GM12878 (cell line): ENCODE measurements around the gene BRD3.

ENCODE experiments used
- EP300 ChIP-seq, 2 experiments: fragments of 150-350 bp in 1 of 2; IDR thresholded peaks; 2 replicates each; pipeline ENCODE4 v1.6.1; 2011 to 2012; ENCODE audit warnings: low read depth in 2 of 2, low read length in 2 of 2, borderline replicate concordance in 1 of 2, improper control_type of control experiment in 1 of 2, inconsistent platforms in 1 of 2; ENCODE audit not compliant: control insufficient read depth in 1 of 2
- EZH2 ChIP-seq: IDR thresholded peaks from 2 replicates; pipeline ENCODE4 v1.6.1; 2012; ENCODE audit warnings: low read depth, mild to moderate bottlenecking, control low read depth, inconsistent platforms, low read length, borderline replicate concordance; ENCODE audit not compliant: control insufficient read depth
- POLR2A ChIP-seq: IDR thresholded peaks from 2 replicates; pipeline ENCODE4 v1.6.1; 2011; ENCODE audit warnings: low read depth, mild to moderate bottlenecking, low read length
- POU2F2 ChIP-seq: IDR thresholded peaks from 3 replicates; pipeline ENCODE4 v1.6.1; 2011; ENCODE audit warnings: low read depth, mild to moderate bottlenecking, low read length, borderline replicate concordance
- TBL1XR1 ChIP-seq: IDR thresholded peaks from 2 replicates; pipeline ENCODE4 v1.6.1; 2012; ENCODE audit warnings: low read depth, low read length, improper control_type of control experiment
- ZNF384 ChIP-seq: IDR thresholded peaks from 2 replicates; pipeline ENCODE4 v1.6.1; 2012; ENCODE audit warnings: low read depth, mild to moderate bottlenecking, low read length, improper control_type of control experiment, borderline replicate concordance
- TF ChIP-seq, protein P1 (sequence below): IDR thresholded peaks from 2 replicates; pipeline ENCODE4 v1.6.1; 2012; ENCODE audit warnings: low read depth, low read length, improper control_type of control experiment
- TF ChIP-seq, protein P2 (sequence below), 3 experiments: IDR thresholded peaks in 2 of 3; conservative IDR thresholded peaks in 1 of 3; 2 replicates each; pipeline ENCODE4 v1.5.1; 2011; ENCODE audit warnings: low read depth in 3 of 3, low read length in 3 of 3, mild to moderate bottlenecking in 3 of 3, control low read depth in 2 of 3, moderate library complexity in 2 of 3, inconsistent platforms in 1 of 3, mixed read lengths in 1 of 3; ENCODE audit not compliant: control insufficient read depth in 2 of 3, insufficient read depth in 1 of 3; ENCODE audit errors: extremely low read depth in 1 of 3
- TF ChIP-seq, protein P3 (sequence below): fragments of 450-650 bp; IDR thresholded peaks from 2 replicates; pipeline ENCODE4 v1.6.1; 2017; ENCODE audit warnings: mild to moderate bottlenecking

DNA sequence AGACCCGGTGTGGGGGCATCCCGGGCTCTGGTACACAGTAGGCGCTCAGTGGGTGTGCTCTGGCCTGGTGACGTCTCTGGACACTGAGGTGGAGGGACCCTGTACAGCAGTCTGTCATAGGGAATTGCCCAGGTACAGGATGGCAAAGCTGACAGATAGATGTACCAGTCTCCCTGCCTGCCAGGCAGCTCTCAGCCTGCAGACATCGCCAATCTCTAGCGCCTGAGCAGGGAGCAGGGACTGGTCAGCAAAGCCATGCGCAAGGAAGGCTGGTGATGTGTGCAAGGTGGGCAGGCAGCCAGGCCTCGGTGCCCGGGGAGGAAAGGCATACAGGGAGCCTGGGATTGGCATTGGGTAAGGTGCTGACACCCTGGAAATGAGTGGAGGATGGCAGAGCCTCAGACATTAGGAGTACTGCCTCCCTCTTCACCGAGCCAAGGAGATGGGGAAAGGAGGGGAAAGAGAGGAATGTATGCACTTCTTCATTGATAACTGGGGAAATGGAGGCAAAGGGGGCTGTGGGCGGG is 33.9 kb upstream of the BRD3 start:
- no peak for TF ChIP-seq TBL1XR1
- TF ChIP-seq POLR2A, result no peak
- TF ChIP-seq, protein P1, sequence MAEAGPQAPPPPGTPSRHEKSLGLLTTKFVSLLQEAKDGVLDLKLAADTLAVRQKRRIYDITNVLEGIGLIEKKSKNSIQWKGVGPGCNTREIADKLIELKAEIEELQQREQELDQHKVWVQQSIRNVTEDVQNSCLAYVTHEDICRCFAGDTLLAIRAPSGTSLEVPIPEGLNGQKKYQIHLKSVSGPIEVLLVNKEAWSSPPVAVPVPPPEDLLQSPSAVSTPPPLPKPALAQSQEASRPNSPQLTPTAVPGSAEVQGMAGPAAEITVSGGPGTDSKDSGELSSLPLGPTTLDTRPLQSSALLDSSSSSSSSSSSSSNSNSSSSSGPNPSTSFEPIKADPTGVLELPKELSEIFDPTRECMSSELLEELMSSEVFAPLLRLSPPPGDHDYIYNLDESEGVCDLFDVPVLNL, result no peak
- TF ChIP-seq, protein P2, sequence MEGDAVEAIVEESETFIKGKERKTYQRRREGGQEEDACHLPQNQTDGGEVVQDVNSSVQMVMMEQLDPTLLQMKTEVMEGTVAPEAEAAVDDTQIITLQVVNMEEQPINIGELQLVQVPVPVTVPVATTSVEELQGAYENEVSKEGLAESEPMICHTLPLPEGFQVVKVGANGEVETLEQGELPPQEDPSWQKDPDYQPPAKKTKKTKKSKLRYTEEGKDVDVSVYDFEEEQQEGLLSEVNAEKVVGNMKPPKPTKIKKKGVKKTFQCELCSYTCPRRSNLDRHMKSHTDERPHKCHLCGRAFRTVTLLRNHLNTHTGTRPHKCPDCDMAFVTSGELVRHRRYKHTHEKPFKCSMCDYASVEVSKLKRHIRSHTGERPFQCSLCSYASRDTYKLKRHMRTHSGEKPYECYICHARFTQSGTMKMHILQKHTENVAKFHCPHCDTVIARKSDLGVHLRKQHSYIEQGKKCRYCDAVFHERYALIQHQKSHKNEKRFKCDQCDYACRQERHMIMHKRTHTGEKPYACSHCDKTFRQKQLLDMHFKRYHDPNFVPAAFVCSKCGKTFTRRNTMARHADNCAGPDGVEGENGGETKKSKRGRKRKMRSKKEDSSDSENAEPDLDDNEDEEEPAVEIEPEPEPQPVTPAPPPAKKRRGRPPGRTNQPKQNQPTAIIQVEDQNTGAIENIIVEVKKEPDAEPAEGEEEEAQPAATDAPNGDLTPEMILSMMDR (IDR thresholded peaks at IDR 0.05 in 2 of 3, conservative IDR thresholded peaks at IDR 0.05 in 1 of 3; ENCODE audit: control insufficient read depth in 2 of 3, extremely low read depth in 1 of 3, insufficient read depth in 1 of 3, low read depth in 3 of 3, low read length in 3 of 3), result no peak
- TF ChIP-seq ZNF384, result no peak
- TF ChIP-seq EZH2, result no peak
- TF ChIP-seq, protein P3, sequence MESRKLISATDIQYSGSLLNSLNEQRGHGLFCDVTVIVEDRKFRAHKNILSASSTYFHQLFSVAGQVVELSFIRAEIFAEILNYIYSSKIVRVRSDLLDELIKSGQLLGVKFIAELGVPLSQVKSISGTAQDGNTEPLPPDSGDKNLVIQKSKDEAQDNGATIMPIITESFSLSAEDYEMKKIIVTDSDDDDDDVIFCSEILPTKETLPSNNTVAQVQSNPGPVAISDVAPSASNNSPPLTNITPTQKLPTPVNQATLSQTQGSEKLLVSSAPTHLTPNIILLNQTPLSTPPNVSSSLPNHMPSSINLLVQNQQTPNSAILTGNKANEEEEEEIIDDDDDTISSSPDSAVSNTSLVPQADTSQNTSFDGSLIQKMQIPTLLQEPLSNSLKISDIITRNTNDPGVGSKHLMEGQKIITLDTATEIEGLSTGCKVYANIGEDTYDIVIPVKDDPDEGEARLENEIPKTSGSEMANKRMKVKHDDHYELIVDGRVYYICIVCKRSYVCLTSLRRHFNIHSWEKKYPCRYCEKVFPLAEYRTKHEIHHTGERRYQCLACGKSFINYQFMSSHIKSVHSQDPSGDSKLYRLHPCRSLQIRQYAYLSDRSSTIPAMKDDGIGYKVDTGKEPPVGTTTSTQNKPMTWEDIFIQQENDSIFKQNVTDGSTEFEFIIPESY, result no peak
- TF ChIP-seq EP300 (IDR thresholded peaks at IDR 0.05; ENCODE audit: borderline replicate concordance in 1 of 2, control insufficient read depth in 1 of 2, low read depth in 2 of 2, low read length in 2 of 2), result no peak
- TF ChIP-seq POU2F2, result no peak
